Upper lobe of right lung (tissue), 1 donor: ENCODE measurements around the gene ZNF574. TPM values are rescaled to one million over a fixed set of nuclear protein-coding genes. Genes with fewer than 3 reads are reported as not detected.

Experiments used
- ATAC-seq: fragments of 200-7000 bp; cut with Tn5 transposase; one replicate; pipeline ENCODE4 v1.9.1; 2020; ENCODE audit warnings: mild to moderate bottlenecking, moderate library complexity
- DNase-seq: peaks from one replicate; pipeline ENCODE4 v3.0.0-alpha.2; 2020
- H3K27ac ChIP-seq: fragments of 200-600 bp; one replicate; pipeline ENCODE4 v1.8.0; 2022
- H3K27me3 ChIP-seq: fragments of 200-600 bp; one replicate; pipeline ENCODE4 v1.8.0; 2022; ENCODE audit warnings: mild to moderate bottlenecking
- H3K36me3 ChIP-seq: fragments of 200-600 bp; one replicate; pipeline ENCODE4 v1.8.0; 2022
- H3K4me1 ChIP-seq: fragments of 200-600 bp; one replicate; pipeline ENCODE4 v1.8.0; 2022
- H3K4me3 ChIP-seq: fragments of 200-600 bp; one replicate; pipeline ENCODE4 v1.8.0; 2022; ENCODE audit warnings: mild to moderate bottlenecking
- H3K9me3 ChIP-seq: fragments of 200-600 bp; one replicate; pipeline ENCODE4 v1.8.0; 2022
- CTCF ChIP-seq: fragments of 200-600 bp; IDR thresholded peaks from one replicate; pipeline ENCODE4 v1.8.0; 2022; ENCODE audit warnings: antibody characterized with exemption
- intact Hi-C: fragments of 100-400 bp; cut with DNase I; formaldehyde crosslinking; loops from one replicate; pipeline ENCODE4 v1.11.0; 2022
- total RNA-seq: library from RNA; stranded (reverse); fragmentation: NEBNext Ultra II Directional; extraction: Animal tissue kit (Norgen Biotek cat#: 25700); gene quantifications from one replicate; pipeline ENCODE4 v1.2.1, GENCODE V29; 2021
- donor health status: DM: no; HTN: yes; CAD: no; lungs with severe emphysema.

ZNF574 gene
- total RNA-seq, 1 donor from 2014 or later, result 13.6 TPM

GRCh38 chr19:42067315-42067888 is 8.6 kb upstream of the ZNF574 start:
- no peak for TF ChIP-seq CTCF
- Histone ChIP-seq H3K4me3 (no peak overlapping the region), H3K36me3 (no peaks in the 10 kb centered on the region), H3K4me1 (no peaks in the 10 kb centered on the region), H3K9me3 (no peaks in the 10 kb centered on the region), H3K27me3 (peaks cover 40% of the 10 kb centered on the region), H3K27ac (no peak overlapping the region)
- DNase-seq (no peak), ATAC-seq (no peak)
- intact Hi-C loops, result no loop called here

DNA sequence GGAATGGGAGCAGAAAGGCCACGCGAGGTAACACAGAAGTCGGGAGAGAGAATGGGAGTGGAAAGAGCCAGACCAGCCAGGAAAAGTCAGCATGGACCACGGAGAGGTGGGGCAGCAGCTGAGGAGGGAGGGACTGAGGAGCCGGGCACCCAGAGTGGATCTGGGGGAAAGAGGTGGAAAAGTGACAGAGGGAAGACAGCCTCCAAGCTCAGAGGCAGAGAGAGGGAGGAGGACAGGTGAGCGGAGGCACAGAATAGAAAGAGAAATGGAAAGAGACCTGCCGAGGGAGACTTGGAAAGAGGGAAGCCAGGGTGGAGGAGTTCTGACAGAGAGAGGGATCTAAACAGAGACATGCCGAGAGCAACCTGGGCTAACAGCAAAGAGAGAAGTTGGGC is 7.6 kb upstream of the ZNF574 start:
- no peaks in the 10 kb centered on the region for H3K36me3 ChIP-seq
- TF ChIP-seq CTCF, result no peak
- DNase-seq, result no peak
- H3K27ac ChIP-seq, result no peak overlapping the region
- H3K4me1 ChIP-seq, result no peaks in the 10 kb centered on the region
- H3K27me3 ChIP-seq, result peaks cover 40% of the 10 kb centered on the region
- intact Hi-C loops, result no loop called here
- H3K4me3 ChIP-seq, result no peak overlapping the region
- H3K9me3 ChIP-seq, result no peaks in the 10 kb centered on the region
- no peak for ATAC-seq

DNA sequence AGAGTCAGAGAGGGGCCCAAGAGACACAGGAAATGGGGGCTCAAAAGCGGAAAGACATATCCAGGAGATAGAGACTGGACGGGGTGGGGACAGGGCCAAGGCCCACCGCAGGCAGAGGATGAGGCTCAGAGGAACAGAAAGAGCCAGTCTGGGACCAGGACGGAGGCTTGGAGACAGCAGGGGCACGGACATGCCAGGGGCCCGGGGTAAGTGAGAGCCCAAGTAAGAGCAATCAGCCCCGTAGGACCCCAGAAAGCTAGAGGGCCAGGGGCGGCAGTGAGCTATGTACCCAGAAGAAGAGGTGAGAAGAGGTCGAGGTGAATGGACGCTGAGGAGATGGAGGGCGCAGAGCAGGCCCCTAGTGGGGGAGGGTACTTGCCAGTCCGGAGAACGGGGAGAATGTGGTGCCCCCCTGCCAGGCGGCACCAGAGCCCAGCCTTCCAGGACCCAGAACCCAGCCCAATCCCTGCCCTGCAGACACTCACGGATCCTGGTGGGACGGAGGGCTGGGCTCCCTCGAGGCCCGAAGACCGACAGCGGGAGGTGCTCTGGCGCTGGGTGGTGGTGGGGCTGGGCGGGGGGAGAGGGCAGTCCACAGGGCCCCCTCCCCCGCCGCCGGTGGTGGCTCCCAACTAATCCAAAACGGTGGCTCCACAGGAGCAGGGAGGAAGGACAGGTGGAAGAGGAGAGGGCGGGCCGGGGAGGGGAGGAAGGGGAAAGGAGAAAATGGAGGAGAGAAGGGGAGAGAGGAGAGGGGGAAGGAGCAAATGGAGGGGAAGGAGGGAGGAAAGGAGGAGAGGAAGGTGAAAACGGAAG is 7.0 kb upstream of the ZNF574 start:
- Histone ChIP-seq H3K27me3 (peaks cover 40% of the 10 kb centered on the region), H3K27ac (no peak overlapping the region), H3K4me1 (no peaks in the 10 kb centered on the region), H3K4me3 (no peak overlapping the region), H3K36me3 (no peaks in the 10 kb centered on the region), H3K9me3 (no peaks in the 10 kb centered on the region)
- TF ChIP-seq CTCF, result no peak
- DNase-seq (no peak), ATAC-seq (no peak)
- intact Hi-C loops, result no loop called here

GRCh38 chr19:42069619-42070351 is 6.2 kb upstream of the ZNF574 start, which contains the start of gene GRIK5:
Gene GRIK5 (minus strand): TSS chr19:42070206. CDS start chr19:42065770, 4,436 bp downstream.
- no peak within 1 kb of the TSS for H3K27ac ChIP-seq
- ATAC-seq (no peak), DNase-seq (no peak)
- no peaks in the 10 kb centered on the region for H3K4me1 ChIP-seq
- H3K36me3 ChIP-seq, result no peaks in the 10 kb centered on the region
- no peak within 1 kb of the TSS for H3K4me3 ChIP-seq
- TF ChIP-seq CTCF, result no peak
- peaks cover 40% of the 10 kb centered on the region for H3K27me3 ChIP-seq
- no peaks in the 10 kb centered on the region for H3K9me3 ChIP-seq
- intact Hi-C loops, result no loop called here

DNA sequence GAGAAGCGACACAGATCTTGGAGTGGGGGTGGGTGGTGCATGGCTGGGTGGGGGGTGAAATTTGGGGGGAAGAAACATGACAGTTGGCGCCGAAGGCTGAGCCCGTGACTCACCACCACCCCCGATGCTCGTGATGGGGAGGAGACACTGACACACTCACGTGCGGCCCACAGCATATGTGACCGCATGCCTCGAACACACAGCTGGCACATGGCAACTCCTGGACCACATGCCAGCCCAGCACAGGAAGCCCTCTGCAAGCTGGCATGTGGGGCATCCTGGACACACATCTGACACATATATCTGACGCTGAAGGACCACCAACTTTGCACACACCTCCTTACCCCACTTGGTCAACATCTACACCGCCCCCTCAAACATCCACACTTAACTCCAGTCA is 4.7 kb upstream of the ZNF574 start:
- intact Hi-C loops, result no loop called here
- DNase-seq (no peak), ATAC-seq (no peak)
- no peaks in the 10 kb centered on the region for H3K9me3 ChIP-seq
- H3K4me1 ChIP-seq, result no peaks in the 10 kb centered on the region
- H3K27me3 ChIP-seq, result peaks cover 29% of the 10 kb centered on the region
- no peak overlapping the region for H3K4me3 ChIP-seq
- no peak for TF ChIP-seq CTCF
- no peaks in the 10 kb centered on the region for H3K36me3 ChIP-seq
- H3K27ac ChIP-seq, result no peak overlapping the region
